ENCODE measurements around the gene ITGA2B.
"Not testable (repeated sequence)": the region's sequence is repeated elsewhere in the genome, so short reads cannot be mapped to it uniquely, and the experiment has no call there.

Gene ITGA2B

DNA sequence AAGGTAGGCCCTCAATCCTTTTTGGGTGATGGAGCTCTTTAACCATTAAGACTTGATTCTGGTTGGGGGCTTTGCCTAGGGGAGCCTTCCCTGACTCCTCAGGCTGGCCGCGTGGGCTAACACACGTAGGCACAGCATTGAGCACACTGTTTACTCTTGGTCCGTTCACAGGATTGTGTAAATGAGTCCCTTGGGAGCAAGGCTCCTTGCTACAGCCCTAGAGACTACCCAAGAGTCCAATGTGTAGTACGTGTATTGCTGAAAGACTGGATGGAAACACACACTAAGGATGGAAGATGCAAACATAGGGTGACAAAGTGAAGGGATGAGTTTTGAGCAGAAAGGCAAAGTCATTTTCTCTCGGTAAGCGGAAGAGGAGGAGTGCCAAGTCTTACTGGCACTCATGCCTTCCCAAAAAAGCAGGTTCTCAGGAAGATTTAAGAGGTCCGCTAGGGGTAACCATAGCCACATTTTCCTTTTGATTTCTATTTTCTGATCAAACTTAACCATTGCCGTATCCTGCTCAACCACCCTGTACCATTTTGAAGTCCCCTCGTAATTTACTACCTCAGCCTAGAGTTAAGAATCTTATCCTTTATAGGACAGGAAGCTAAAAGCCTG, 911 bp upstream of the ITGA2B start:
- DNase-seq (ENCODE audit: low spot score) = no peak

DNA sequence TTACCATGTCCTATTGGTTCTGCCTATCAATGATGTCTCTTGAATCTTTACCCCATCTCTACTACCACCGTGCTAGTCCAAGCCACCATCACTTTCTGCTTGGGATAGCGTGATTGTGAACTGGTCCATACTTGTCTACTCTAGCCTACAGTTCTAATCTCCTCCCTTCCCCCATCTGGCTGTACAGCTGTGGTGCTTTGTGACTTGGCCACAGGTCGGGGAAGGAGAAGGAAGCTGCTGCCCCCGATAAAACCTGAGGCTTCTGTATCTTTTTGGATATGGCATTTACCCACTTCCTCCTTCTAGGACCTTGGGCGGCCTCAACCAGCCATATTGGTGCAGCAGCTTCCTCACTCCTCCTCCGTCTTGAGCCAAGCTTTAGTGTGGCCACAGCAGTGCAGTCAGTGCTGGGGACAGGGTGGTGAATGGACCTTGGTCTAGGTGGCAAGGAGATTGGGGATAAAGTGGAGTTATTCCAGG, 314 bp upstream of the ITGA2B start:
- no peak for DNase-seq (ENCODE audit: low spot score)

DNA sequence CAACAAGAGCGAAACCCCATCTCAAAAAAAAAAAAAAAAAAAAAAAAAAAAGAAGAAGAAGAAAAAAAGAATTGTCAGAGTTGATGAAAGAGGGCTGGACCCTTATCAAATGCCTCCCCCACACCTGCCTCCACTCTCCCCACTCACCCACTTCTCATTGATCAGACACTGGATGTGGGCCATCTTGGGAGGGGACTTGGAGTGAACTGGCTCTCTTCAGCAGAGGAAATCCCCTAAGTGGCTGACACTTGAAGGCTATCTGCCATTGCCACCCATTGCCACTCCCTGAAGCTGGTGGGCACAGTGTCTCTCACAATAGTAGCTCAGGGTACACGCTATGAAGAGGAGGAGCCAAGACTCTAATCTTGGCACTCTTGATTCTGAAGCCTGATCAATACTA, 1.6 kb downstream of the ITGA2B start:
- no peak for DNase-seq (ENCODE audit: low spot score)

DNA sequence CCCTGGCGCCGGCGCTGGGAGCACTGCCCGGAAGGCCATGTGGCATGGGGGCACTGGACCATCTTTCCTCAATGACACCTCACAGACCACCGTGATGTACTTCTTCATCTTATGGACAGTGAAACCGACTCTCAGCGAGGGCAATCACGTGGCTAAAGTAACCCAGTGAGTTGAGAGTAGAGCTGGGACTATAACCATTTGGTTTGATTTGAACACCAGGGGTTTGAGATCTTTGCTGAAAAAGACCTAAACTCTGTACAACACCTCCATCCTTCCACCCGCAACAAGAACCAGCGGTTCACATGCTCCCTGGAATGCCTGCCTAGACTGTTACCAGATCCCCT, 3.3 kb downstream of the ITGA2B start:
- no peak for DNase-seq (ENCODE audit: low spot score)

DNA sequence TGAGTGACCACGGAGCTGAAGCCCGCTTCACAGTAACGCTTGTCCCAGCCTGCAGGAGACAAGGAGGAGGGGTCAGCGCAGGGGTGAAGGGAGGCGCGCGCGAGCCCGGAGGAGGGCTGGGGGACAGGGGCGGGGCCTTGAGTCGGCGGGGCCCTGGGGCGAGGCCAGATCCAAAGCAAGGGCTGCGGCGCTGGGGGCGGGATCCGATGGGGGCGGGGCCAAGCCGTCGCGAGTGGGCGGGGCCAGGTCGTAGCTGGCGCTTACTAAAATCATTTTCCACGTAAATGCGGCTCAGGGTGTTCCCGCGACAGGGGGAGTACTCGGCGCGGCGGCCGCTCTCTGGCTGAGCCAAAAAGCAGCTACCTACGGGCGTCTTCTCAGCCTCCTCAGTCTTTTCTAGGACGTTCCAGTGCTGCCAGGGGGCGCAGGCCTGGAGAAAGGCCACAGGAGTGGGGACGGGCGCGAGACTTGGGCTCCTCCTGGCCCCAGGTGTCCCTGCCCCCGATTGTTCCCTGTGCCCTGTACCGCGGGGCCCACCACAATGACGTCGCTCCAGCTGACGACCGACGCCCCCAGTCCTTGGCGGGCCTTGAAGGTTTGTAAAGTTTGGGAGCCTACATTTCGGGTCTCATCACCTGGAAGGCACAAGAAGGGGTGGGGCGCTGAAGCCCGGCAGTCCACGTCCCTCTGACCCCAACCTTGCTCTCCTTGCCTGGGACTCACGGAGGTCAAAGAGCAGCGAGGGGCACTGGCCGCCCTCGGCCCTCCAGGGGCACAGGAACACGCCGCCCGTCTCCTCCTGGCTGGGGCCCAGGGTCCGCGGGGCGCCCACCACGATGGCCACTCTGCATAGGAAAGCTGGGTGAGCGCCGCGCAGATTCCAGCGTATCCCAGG, 3.9 kb downstream of the ITGA2B start:
- DNase-seq (ENCODE audit: low spot score) = peak; percentile 84

DNA sequence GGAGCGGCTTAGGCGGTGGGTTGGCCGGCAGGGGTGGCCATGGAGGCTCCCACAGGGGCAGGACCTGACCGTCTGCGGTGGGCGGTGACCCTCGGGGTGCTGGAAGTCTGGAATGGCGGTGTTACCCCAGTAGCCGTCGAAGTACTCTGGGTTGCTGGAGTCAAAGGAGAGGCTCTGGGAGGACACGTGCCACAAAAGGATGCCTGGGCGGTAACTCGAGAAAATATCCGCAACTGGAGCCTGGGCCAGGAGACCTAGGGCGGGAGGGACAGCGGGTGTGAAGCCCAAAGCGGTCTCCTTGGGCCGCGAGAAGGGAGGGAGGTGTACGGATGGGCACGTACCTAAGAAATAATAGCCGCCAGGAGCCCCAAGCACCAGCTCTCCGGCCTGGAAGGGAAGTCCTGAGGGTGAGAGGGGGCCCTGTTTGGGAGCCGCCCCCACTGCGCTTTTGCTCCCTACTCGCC, 4.6 kb downstream of the ITGA2B start:
- no peak for DNase-seq (ENCODE audit: low spot score)

DNA sequence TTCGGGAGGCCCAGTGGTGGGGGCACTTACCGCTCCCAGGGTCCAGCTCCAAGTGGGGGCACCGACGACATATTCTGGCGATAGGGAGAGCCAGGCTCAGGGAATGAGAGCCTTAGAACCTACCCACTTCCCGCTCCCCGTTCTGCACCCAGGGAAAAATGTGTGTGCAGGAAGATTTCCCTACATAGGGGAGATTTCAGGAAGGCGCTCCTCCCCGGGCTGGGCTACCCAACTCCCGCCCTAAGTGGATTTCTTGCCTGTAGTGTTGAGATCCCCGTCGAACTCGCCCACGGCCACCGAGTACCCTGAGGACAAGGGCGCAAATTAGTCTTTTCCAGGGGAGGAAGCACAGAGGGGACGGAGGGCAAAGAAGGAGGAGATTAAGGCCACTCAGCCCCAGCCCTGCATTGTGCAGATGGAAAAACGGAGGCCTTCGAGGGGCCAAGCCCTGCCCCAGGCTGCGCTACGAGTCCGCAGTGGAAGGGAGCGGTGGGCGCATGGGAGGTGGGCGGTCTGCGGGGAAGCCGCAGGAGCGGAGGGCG, 5.1 kb downstream of the ITGA2B start:
- DNase-seq (ENCODE audit: low spot score) = no peak

DNA sequence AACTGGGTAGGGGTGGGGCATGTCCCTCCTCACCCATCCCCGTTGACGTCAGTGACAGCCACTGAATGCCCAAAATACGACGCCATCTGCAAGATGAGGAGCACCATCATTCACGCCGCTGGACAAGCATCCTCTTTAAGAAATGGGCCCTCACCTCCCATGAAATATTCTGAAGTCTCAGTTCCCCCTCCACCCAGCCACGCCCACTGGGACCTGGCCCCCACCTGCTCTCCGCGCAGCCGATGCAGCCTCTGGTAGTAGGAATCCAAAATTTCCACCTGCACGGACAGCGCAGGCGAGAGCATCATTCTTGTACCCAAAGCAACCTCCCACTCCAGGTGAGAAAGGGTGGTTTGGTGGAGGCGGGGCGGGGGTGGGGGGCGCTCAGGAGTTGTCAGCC, 5.6 kb downstream of the ITGA2B start:
- DNase-seq (ENCODE audit: low spot score) = no peak

DNA sequence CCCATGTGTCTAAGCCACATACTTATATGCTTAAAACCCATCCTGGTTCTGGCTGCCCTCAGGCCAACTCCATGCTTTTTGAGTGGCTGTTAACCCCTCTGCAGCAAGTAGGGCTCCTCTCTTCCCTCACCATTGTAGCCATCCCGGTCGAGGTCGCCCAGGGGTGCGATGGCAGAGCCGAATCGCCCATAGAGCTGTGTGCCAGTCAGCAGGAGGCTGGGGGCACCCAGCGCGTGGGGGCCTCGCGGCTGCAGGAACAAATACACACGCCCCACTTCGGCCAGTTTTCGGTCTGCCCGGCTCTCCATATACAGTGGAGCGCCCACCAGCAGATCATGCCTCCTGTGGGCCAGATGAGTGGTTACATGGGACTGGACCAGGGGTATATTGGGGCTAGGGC, 6.1 kb downstream of the ITGA2B start:
- no peak for DNase-seq (ENCODE audit: low spot score)

DNA sequence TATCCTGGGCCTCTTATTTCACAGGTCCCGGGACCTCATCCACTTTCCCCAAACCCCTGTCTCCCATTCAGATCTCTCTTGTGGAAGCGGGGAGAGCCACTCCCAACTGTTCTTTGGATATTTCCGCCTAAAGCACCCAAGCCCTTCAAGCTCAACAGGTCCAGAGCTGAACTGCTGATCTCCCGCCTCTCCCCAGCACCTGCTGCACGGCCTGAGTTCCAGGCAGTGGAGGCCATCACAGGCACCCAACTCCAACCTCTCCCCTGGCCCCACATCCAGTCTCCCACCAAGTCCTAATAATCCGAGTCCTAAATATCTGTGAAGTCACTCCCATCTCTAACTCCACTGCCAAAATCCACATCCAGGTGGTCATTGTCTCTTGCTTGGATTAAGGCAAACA, 6.5 kb downstream of the ITGA2B start:
- no peak for DNase-seq (ENCODE audit: low spot score)

DNA sequence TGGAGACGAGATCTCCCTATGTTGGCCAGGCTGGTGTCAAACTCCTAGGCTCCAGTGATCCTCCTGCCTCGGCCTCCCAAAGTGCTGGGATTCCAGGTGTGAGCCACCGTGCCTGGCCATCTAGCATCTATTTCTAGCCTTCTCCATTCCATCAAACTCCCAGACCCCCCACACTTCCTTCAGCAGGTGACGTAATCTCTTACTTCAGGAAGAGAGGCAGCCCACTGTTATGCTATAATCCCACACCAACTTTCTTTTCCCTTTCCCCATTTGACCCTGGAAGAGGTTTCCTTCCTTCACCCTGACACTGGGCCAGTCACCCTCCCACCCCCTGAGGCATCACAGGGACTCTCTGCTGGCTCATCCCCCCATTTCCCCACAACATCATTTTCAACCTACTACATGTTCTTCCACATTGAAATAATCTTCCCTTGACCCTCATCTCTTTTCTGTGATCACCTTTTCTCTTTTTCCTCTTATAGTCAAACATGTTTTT, 7.6 kb downstream of the ITGA2B start:
- no peak for DNase-seq (ENCODE audit: low spot score)

DNA sequence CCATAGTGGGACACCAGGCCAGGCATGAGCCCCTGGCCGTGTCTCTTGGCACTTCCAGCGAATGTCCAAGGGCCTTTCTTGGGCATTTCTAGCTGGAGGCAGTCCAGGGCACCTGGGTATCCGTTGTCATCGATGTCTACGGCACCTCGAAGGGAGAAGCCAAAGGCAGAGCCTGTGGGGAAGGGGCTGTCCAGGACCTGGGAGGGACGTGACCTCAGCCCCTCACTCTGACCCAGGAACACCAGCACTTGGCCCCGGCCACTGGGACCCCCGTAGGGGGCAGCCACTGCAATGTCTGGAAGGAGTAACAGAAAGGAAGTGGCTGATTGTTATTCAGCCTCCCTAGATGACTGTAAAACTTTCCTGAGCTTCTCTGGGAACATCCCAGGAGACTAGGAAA, 8.7 kb downstream of the ITGA2B start:
- no peak for DNase-seq (ENCODE audit: low spot score)

DNA sequence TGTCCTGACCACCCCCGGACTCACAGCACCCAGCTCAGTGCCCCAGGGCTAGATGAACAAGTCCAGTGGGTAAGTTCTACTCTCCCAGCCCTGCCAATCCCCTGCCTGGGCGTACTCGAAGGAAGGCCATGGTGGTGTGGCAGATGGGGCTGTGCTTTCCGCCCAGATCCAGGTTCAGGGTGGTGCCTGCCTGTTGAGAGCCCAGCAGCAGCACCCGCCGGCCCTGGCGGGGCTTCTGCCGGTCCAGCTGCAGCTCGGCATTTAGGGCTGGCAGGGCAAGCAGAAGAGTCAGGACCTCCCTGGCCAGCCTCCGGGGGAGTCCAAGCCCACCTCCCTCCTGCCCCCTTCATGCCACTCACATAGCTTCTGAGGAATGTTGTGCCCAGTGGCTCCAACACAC, 9.6 kb downstream of the ITGA2B start:
- DNase-seq (ENCODE audit: low spot score) = no peak

DNA sequence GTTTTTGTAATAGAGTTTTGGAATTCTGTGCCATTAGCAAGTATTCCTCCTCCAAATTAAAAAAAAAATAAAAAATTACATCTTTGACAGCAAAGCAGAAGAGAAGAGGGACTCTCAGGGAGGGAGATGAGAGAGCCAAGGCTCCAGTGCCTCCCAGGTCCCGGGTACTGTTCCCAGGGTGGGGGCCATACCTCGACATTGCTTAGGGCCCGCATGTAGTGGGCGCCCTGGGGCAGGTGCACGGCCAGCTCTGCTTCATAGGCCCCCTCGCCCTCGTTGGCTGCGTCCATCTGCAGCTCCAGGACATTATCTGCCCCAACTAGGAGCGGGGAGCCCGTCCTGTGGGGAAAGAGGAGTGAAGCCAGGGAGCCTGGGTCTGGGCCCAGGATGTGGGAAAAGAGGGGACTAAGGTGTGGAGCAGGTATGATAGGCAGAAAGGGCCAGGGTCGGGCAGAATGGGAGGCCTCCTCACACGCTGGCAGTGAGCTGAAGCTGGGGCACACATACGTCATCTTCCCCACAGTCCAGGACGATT, 11.2 kb downstream of the ITGA2B start:
- no peak for DNase-seq (ENCODE audit: low spot score)

DNA sequence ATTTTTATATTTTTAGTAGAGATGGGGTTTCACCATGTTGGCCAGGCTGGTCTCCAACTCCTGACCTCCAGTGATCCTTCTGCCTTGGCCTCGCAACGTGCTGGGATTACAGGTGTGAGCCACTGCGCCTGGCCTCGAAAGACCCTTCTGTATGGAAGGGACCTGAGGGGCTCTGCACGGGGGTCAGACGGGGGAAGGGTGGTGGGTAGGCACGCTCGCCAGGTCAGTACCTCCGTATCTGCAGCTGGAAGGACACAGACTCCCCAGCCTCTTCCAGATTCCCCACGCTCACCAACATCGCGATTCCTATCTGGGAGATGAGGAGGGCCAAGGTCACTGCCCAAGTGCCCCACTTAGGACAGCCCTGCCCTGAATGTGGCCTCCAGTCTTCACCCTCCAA, 12.7 kb downstream of the ITGA2B start:
- DNase-seq (ENCODE audit: low spot score) = no peak

DNA sequence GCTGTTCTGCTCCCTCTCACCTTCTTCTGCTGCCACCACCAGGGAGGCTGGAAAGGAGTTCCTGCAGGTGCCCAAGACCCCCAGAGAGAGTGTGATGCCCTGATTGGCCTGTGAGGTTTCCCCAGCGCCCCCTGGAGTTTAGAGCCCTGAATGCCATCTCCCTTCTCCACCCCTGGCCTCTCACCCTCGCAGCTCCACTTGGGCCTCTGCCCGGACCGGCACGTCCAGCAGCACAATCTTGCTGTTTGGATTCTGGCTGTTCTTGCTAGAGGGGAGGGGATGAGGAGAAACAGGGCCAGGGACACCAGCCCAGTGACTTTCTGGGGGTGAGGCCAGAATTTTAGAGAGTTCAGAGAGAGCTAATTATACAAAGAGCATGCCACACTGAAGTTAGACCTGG, 13.3 kb downstream of the ITGA2B start:
- DNase-seq (ENCODE audit: low spot score) = no peak

DNA sequence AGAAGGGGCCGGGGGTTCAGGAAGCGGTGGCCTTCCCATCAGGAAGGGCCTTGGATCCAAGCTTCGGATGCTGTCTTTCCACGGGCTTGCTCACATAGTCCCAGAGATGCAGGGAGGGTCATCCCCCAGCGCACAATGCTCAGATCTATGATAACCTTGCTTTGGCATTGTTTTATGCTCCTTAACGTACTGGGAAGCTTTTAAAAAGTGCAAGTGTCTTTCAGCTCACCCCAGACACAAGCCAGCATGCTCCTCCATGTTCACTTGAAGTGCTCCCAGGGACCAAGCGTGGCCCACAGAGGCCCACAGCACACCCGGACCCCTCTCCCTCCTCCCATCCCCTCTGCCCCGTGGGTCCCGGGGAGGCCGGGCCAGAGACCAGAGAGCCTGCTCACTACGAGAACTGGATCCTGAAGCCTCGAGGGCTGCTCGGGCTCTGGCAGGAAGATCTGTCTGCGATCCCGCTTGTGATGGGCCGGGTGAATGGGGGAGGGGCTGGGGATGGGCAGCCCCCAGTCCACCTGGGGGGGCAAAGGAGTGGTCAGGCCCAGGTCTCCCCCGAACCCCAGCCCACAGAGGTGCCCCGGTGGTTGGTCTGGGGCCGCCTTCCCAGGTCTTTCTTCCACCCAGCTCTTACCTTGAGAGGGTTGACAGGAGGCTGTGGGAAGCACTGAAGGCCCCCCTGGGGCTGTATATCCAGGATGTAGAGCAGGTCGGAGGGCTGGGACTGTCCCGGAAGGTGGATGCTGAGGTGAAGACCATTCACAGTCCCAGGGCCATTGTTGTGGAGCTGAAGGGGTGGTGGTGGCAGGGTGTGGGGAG, 14.0 kb downstream of the ITGA2B start:
- DNase-seq (ENCODE audit: low spot score) = no peak

DNA sequence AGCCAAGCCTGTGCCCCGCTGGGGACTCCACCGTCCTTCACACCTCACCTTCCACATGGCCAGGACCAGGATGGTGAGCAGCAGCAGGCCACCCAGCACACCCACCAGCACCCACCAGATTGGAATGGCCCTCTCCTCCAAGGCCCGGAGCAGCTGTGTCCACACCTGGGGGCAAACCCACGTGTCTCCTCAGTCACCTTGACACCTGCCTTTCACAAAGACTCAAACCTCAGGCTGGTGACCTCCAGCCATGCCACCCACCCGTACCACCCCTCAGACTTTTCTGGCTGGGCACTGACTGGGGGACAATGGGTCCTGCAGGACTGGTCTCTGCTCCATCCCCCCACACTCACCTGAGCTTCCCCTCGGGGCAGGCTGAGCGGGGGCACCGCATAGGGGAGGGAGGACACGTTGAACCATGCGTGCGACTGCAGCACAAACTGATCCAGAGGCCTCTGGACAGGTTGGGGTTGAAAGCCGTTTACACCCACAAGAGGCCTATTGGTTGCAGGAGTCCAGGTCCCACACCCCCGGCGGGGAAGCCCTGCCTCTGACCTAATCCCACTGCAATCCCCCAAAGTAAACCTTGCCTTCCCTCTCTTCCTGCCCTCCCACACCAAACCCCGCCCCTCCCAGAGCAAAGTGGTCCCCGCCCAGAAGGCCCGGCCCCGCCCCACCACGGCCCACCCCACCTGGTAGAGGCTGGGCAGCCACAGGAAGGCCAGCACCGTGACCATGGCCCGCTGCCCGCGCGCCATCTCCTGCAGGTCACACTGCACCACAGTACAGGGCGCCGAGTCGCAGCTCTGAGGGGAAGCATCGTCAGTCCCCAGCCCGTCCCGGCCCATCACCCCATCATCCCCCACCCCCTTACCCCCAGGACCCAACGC, 14.9 kb downstream of the ITGA2B start:
- no peak for DNase-seq (ENCODE audit: low spot score)

DNA sequence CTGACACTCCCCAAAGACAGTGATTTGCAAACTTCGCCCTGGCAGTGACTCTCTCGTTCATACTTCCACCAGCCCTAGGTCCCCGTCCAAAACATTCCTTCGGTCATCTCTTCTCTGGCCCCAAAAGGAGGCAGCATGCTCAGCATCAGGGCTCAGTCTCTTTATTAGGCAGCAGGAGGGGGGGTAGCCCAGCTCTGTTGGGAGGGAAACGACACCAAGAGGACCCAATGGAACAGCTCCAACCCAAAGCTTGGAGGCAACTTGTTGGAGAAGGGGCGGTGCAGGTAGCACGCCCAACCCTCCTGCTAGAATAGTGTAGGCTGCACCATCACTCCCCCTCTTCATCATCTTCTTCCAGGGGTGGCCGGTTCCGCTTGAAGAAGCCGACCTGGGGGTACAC, 17.4 kb downstream of the ITGA2B start:
- DNase-seq (ENCODE audit: low spot score) = no peak

DNA sequence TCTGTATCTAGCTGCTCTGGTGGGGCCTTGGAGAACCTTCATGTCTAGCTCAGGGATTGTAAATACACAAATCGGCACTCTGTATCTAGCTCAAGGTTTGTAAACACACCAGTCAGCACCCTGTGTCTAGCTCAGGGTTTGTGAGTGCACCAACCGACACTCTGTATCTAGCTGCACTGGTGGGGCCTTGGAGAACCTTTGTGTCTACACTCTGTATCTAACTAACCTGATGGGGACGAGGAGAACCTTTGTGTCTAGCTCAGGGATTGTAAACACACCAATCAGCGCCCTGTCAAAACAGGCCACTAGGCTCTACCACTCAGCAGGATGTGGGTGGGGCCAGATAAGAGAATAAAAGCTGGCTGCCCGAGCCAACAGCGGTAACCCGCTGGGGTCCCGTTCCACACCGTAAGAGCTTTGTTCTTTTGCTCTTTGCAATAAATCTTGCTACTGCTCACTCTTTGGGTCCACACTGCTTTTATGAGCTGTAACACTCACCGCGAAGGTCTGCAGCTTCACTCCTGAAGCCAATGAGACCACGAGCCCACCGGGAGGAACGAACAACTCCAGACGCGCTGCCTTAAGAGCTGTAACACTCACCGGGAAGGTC, 19.9 kb downstream of the ITGA2B start:
- not testable (repeated sequence) for DNase-seq (ENCODE audit: low spot score)
